Measurements from ENCODE around the gene FOXC1. TPM values are rescaled to one million over a fixed set of nuclear protein-coding genes. Genes with fewer than 3 reads are reported as not detected.
A peak's percentile ranks its signal among the peaks of the same experiment; 100 is the strongest.

The FOXC1 gene
- total RNA-seq, 4 donors from 2014 or later, result 0.75 to 0.96 (median 0.79) TPM

GRCh38 chr6:1612974-1613306, 3.2 kb downstream of the FOXC1 start:
- TF ChIP-seq EP300 (IDR thresholded peaks at IDR 0.05; ENCODE audit: low read depth), result no peak
- peak in 1 of 3 donors; percentile 13 for TF ChIP-seq POLR2AphosphoS5 (IDR thresholded peaks at IDR 0.05)
- peaks cover 6 to 47% (median 37%) of the 10 kb centered on the region in 4 donors for H3K4me1 ChIP-seq
- in situ Hi-C loops (cut with MboI; ENCODE audit: low pct_ligation_motif_present in 1 of 4, low pct_unique_long_range_greater_than_20kb in 1 of 4, low sequenced_read_pairs in 3 of 4) (no loop called here), intact Hi-C loops (cut with DNase I; ENCODE audit: low total_unique reads) (no loop called here)
- no peaks in the 10 kb centered on the region for H3K36me3 ChIP-seq
- no peak overlapping the region for H3K27ac ChIP-seq
- peaks cover 92% of the 10 kb centered on the region for H3K27me3 ChIP-seq
- H3K9me3 ChIP-seq, result no peaks in the 10 kb centered on the region
- 28 to 39% methylated on average over 7 of the region's 7 CpGs for WGBS, 2 donors (ENCODE audit: low coverage in 1 of 2)
- DNase-seq, result no peak
- H3K4me3 ChIP-seq, result no peak overlapping the region

DNA sequence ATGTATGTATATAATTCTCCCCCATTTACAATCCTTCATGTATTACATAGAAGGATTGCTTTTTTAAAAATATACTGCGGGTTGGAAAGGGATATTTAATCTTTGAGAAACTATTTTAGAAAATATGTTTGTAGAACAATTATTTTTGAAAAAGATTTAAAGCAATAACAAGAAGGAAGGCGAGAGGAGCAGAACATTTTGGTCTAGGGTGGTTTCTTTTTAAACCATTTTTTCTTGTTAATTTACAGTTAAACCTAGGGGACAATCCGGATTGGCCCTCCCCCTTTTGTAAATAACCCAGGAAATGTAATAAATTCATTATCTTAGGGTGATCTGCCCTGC, 3.6 kb downstream of the FOXC1 start:
- peaks cover 6 to 46% (median 37%) of the 10 kb centered on the region in 4 donors for H3K4me1 ChIP-seq
- TF ChIP-seq, protein P1, sequence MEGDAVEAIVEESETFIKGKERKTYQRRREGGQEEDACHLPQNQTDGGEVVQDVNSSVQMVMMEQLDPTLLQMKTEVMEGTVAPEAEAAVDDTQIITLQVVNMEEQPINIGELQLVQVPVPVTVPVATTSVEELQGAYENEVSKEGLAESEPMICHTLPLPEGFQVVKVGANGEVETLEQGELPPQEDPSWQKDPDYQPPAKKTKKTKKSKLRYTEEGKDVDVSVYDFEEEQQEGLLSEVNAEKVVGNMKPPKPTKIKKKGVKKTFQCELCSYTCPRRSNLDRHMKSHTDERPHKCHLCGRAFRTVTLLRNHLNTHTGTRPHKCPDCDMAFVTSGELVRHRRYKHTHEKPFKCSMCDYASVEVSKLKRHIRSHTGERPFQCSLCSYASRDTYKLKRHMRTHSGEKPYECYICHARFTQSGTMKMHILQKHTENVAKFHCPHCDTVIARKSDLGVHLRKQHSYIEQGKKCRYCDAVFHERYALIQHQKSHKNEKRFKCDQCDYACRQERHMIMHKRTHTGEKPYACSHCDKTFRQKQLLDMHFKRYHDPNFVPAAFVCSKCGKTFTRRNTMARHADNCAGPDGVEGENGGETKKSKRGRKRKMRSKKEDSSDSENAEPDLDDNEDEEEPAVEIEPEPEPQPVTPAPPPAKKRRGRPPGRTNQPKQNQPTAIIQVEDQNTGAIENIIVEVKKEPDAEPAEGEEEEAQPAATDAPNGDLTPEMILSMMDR (IDR thresholded peaks at IDR 0.05), result no peak
- no peak for TF ChIP-seq EP300 (IDR thresholded peaks at IDR 0.05; ENCODE audit: low read depth)
- no peak for TF ChIP-seq POLR2A (IDR thresholded peaks at IDR 0.05)
- peak in 1 of 3 donors; percentile 7 for TF ChIP-seq POLR2AphosphoS5 (IDR thresholded peaks at IDR 0.05)
- 23 to 32% methylated on average over 3 of the region's 3 CpGs for WGBS, 2 donors (ENCODE audit: low coverage in 1 of 2)
- H3K27me3 ChIP-seq, result peaks cover 92% of the 10 kb centered on the region
- in situ Hi-C loops (cut with MboI; ENCODE audit: low pct_ligation_motif_present in 1 of 4, low pct_unique_long_range_greater_than_20kb in 1 of 4, low sequenced_read_pairs in 3 of 4), result no loop called here
- DNase-seq, result no peak
- no peaks in the 10 kb centered on the region for H3K36me3 ChIP-seq
- H3K27ac ChIP-seq, result no peak overlapping the region
- intact Hi-C loops (cut with DNase I; ENCODE audit: low total_unique reads), result no loop called here
- no peaks in the 10 kb centered on the region for H3K9me3 ChIP-seq
- H3K4me3 ChIP-seq, result no peak overlapping the region

- TF ChIP-seq EP300 (IDR thresholded peaks at IDR 0.05; ENCODE audit: low read depth) (no peak), POLR2AphosphoS5 (IDR thresholded peaks at IDR 0.05) (no peak), POLR2A (IDR thresholded peaks at IDR 0.05) (no peak)
- TF ChIP-seq, protein P1 (IDR thresholded peaks at IDR 0.05), result no peak
- peak overlapping the region in 3 of 4 donors; percentile 0 to 22 (median 9) for H3K4me3 ChIP-seq
- no peaks in the 10 kb centered on the region for H3K9me3 ChIP-seq
- intact Hi-C loops (cut with DNase I; ENCODE audit: low total_unique reads), result no loop called here
- H3K27me3 ChIP-seq, result peaks cover 92% of the 10 kb centered on the region
- peaks cover 6 to 41% (median 34%) of the 10 kb centered on the region in 4 donors for H3K4me1 ChIP-seq
- DNase-seq, result no peak
- H3K36me3 ChIP-seq, result no peaks in the 10 kb centered on the region
- WGBS, 2 donors (ENCODE audit: low coverage in 1 of 2), result 9% methylated on average over 55 of the region's 60 CpGs; no CpG with 5 or more reads in 1 of the 2 donors
- H3K27ac ChIP-seq, result no peak overlapping the region
- in situ Hi-C loops (cut with MboI; ENCODE audit: low pct_ligation_motif_present in 1 of 4, low pct_unique_long_range_greater_than_20kb in 1 of 4, low sequenced_read_pairs in 3 of 4), result no loop called here
Observed at GRCh38 chr6:1613688-1614447, 4.2 kb downstream of the FOXC1 start.

- H3K27me3 ChIP-seq, result peaks cover 93% of the 10 kb centered on the region
Observed at GRCh38 chr6:1614448-1615150, 4.9 kb downstream of the FOXC1 start.

More at GRCh38 chr6:1614448-1615150, 4.9 kb downstream of the FOXC1 start:
- Histone ChIP-seq H3K4me1 (peaks cover 2 to 38% (median 29%) of the 10 kb centered on the region in 4 donors), H3K9me3 (no peaks in the 10 kb centered on the region), H3K27ac (no peak overlapping the region), H3K4me3 (peak overlapping the region in 3 of 4 donors; percentile 0 to 22 (median 9)), H3K36me3 (no peaks in the 10 kb centered on the region)
- intact Hi-C loops (cut with DNase I; ENCODE audit: low total_unique reads), result no loop called here
- in situ Hi-C loops (cut with MboI; ENCODE audit: low pct_ligation_motif_present in 1 of 4, low pct_unique_long_range_greater_than_20kb in 1 of 4, low sequenced_read_pairs in 3 of 4), result no loop called here
- DNase-seq, result no peak
- WGBS, 2 donors (ENCODE audit: low coverage in 1 of 2), result 21% methylated on average over 60 of the region's 85 CpGs; no CpG with 5 or more reads in 1 of the 2 donors
- TF ChIP-seq POLR2A (IDR thresholded peaks at IDR 0.05) (no peak), POLR2AphosphoS5 (IDR thresholded peaks at IDR 0.05) (no peak), EP300 (IDR thresholded peaks at IDR 0.05; ENCODE audit: low read depth) (no peak)
- TF ChIP-seq, protein P1 (IDR thresholded peaks at IDR 0.05), result no peak

All from transverse colon (tissue), 4 donors.